ENCODE results near the gene VMP1. TPM values are rescaled to one million over a fixed set of nuclear protein-coding genes. Genes with fewer than 3 reads are reported as not detected.

The VMP1 gene
- total RNA-seq, 2 donors from 2014 or later: 175 to 203 TPM

DNA sequence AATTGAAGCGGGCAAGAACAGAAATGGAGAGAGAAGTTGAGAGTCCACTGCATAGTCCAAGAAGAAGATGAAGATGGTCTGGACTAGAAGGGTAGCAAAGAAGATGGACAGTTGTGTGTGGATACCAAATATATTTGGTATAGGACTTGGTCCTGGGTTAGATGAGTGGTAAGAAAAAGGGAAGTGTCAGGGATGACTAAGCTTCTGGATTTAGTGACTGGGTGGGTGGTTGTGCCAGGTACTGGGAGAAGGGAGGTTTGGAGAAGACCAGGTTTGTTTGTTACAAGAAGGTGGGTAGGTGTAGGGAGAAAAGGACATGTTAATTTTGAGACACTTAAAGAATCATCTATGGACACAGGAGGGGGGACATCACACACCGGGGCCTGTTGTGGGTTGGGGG is 5.4 kb downstream of the VMP1 start:
- DNase-seq (ENCODE audit: low spot score): no peak
- Histone ChIP-seq H3K4me3 (no peak overlapping the region), H3K27ac (no peak overlapping the region), H3K27me3 (replicated peaks; ENCODE audit: insufficient read depth) (no peaks in the 10 kb centered on the region), H3K9me3 (no peaks in the 10 kb centered on the region), H3K36me3 (no peaks in the 10 kb centered on the region), H3K4me1 (replicated peaks) (no peaks in the 10 kb centered on the region)
- 93% methylated on average over 2 of the region's 2 CpGs for WGBS
- TF ChIP-seq, protein P1, sequence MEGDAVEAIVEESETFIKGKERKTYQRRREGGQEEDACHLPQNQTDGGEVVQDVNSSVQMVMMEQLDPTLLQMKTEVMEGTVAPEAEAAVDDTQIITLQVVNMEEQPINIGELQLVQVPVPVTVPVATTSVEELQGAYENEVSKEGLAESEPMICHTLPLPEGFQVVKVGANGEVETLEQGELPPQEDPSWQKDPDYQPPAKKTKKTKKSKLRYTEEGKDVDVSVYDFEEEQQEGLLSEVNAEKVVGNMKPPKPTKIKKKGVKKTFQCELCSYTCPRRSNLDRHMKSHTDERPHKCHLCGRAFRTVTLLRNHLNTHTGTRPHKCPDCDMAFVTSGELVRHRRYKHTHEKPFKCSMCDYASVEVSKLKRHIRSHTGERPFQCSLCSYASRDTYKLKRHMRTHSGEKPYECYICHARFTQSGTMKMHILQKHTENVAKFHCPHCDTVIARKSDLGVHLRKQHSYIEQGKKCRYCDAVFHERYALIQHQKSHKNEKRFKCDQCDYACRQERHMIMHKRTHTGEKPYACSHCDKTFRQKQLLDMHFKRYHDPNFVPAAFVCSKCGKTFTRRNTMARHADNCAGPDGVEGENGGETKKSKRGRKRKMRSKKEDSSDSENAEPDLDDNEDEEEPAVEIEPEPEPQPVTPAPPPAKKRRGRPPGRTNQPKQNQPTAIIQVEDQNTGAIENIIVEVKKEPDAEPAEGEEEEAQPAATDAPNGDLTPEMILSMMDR (IDR thresholded peaks at IDR 0.05): no peak
- TF ChIP-seq POLR2AphosphoS5 (IDR thresholded peaks at IDR 0.05) (no peak), POLR2A (IDR thresholded peaks at IDR 0.05) (no peak)
- intact Hi-C loops (cut with DNase I): no loop called here

DNA sequence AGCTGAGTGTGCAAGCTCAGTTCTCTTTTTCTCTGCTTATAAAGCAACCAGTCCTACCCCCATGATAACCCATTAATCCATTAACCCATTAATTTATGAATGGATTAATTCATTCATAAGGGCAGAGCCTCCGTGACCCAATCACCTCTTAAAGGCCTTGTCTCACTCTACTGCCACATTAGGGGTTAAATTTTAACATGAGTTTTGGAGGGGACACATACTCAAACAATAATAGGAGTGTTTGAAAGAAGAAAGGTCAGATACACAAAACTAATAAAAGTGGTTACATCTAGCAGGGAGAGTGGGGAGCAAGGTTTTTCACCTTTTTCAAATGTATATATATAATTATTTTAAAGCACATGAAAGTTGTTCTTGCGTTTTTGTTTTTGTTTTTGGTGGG is 6.8 kb downstream of the VMP1 start:
- TF ChIP-seq POLR2A (IDR thresholded peaks at IDR 0.05) (no peak), POLR2AphosphoS5 (IDR thresholded peaks at IDR 0.05) (no peak)
- TF ChIP-seq, protein P1 (IDR thresholded peaks at IDR 0.05): no peak
- no peak overlapping the region for H3K27ac ChIP-seq
- DNase-seq (ENCODE audit: low spot score): no peak
- WGBS: 89% methylated on average over 2 of the region's 2 CpGs
- intact Hi-C loops (cut with DNase I): no loop called here
- no peaks in the 10 kb centered on the region for H3K27me3 ChIP-seq (replicated peaks; ENCODE audit: insufficient read depth)
- H3K36me3 ChIP-seq: no peaks in the 10 kb centered on the region
- H3K4me3 ChIP-seq: no peak overlapping the region
- H3K9me3 ChIP-seq: no peaks in the 10 kb centered on the region
- no peaks in the 10 kb centered on the region for H3K4me1 ChIP-seq (replicated peaks)

DNA sequence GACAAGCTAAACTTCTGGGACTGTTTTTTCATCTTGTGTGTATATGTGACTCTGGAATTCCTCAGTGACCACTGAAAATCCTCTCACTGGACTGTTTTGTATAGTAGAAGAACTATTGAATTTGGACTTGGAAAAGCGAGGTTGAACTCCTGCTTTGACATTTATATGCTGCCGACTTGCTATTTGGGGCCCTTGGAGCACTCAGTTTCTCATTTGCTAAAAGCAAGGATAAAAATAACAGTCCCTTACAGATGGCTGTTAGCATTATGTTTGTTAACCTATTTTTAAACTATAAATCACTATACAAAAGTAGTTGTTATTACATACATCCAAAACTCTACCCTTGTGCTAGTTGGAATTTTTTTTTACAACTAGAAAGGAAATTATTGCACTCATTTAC is 9.0 kb downstream of the VMP1 start:
- Histone ChIP-seq H3K27ac (no peak overlapping the region), H3K4me3 (no peak overlapping the region), H3K36me3 (no peaks in the 10 kb centered on the region), H3K4me1 (replicated peaks) (no peaks in the 10 kb centered on the region), H3K27me3 (replicated peaks; ENCODE audit: insufficient read depth) (no peaks in the 10 kb centered on the region), H3K9me3 (no peaks in the 10 kb centered on the region)
- DNase-seq (ENCODE audit: low spot score): no peak
- TF ChIP-seq POLR2A (IDR thresholded peaks at IDR 0.05): no peak
- TF ChIP-seq POLR2AphosphoS5 (IDR thresholded peaks at IDR 0.05): no peak
- TF ChIP-seq, protein P1 (IDR thresholded peaks at IDR 0.05): no peak
- intact Hi-C loops (cut with DNase I): no loop called here
- 60% methylated on average over 2 of the region's 2 CpGs for WGBS

DNA sequence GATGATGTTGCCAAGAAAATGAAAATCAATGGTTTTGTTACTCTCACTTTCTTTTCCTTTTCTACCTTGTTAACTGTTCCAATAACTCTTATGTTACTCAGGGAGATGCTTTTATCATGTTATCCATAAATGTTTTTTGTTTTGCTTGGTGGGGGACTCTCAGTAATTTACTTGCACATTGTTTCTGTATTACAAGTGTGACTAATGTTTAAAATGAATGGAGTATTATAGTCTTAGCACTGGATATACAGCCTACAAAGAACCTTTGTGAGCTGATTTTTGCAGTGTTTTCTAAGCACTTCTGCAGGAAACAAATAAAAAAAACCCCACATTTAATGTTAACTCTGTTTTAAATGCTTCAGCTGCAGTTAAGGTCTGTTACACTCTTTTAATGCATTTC is 12.1 kb downstream of the VMP1 start:
- Histone ChIP-seq H3K9me3 (no peaks in the 10 kb centered on the region), H3K36me3 (no peaks in the 10 kb centered on the region), H3K4me3 (no peak overlapping the region), H3K4me1 (replicated peaks) (no peaks in the 10 kb centered on the region), H3K27ac (no peak overlapping the region), H3K27me3 (replicated peaks; ENCODE audit: insufficient read depth) (no peaks in the 10 kb centered on the region)
- TF ChIP-seq POLR2AphosphoS5 (IDR thresholded peaks at IDR 0.05) (no peak), POLR2A (IDR thresholded peaks at IDR 0.05) (no peak)
- TF ChIP-seq, protein P1 (IDR thresholded peaks at IDR 0.05): no peak
- DNase-seq (ENCODE audit: low spot score): no peak
- intact Hi-C loops (cut with DNase I): no loop called here

DNA sequence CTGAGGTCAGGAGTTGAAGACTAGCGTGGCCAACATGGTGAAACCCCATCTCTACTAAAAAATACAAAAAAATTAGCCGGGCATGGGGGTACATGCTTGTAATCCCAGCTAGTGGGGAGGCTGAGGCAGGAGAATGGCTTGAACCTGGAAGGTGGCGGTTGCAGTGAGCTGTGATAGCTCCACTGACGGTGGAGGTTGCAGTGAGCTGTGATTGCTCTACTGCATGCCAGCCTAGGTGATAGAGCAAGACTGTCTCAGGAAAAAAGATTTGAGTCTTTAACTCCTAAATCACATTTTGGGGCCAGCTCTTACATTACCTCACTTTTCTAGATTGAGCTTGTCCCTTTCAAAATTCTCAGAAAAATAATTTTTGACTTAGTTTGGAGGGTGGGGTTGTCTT is 15.2 kb downstream of the VMP1 start:
- no peak overlapping the region for H3K27ac ChIP-seq
- intact Hi-C loops (cut with DNase I): no loop called here
- H3K27me3 ChIP-seq (replicated peaks; ENCODE audit: insufficient read depth): no peaks in the 10 kb centered on the region
- TF ChIP-seq, protein P1 (IDR thresholded peaks at IDR 0.05): no peak
- no peak for TF ChIP-seq POLR2AphosphoS5 (IDR thresholded peaks at IDR 0.05)
- no peak for TF ChIP-seq POLR2A (IDR thresholded peaks at IDR 0.05)
- no peak for DNase-seq (ENCODE audit: low spot score)
- H3K4me1 ChIP-seq (replicated peaks): no peaks in the 10 kb centered on the region
- H3K9me3 ChIP-seq: no peaks in the 10 kb centered on the region
- H3K36me3 ChIP-seq: no peaks in the 10 kb centered on the region
- WGBS: 88% methylated on average over 4 of the region's 4 CpGs
- H3K4me3 ChIP-seq: no peak overlapping the region
